Prostate gland (tissue), 2 donors: Measurements from ENCODE around the gene TTBK1.

Source experiments
- CTCF ChIP-seq, 4 experiments: fragments of 200-600 bp in 2 of 4; fragments of 450-650 bp in 2 of 4; sonication (generic) in 2 of 4; IDR thresholded peaks; 1 replicate in 3 of 4; 2 replicates in 1 of 4; pipeline ENCODE4 v1.5.1; 2016 to 2019; ENCODE audit warnings: antibody characterized with exemption in 4 of 4, mild to moderate bottlenecking in 2 of 4, moderate library complexity in 2 of 4
- POLR2A ChIP-seq: fragments of 450-650 bp; IDR thresholded peaks from one replicate; pipeline ENCODE4 v1.6.1; 2016; ENCODE audit warnings: antibody characterized with exemption, mild to moderate bottlenecking

DNA sequence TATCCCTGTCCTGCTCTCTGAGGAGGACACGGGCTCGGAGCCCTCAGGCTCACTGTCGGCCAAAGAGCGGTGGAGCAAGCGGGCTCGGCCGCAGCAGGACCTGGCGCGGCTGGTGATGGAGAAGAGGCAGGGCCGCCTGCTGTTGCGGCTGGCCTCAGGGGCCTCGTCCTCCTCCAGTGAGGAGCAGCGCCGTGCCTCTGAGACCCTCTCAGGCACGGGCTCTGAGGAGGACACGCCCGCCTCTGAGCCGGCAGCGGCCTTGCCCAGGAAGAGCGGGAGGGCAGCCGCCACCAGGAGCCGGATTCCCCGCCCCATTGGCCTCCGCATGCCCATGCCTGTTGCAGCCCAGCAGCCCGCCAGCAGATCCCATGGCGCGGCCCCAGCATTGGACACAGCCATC is 40.6 kb downstream of the TTBK1 start:
- TF ChIP-seq CTCF (IDR thresholded peaks at IDR 0.05), result no peak
- TF ChIP-seq POLR2A, result no peak
